Measurements from ENCODE around the gene LSAMP. TPM values are rescaled to one million over a fixed set of nuclear protein-coding genes. Genes with fewer than 3 reads are reported as not detected.

LSAMP gene
- total and polyA plus RNA-seq, 9 of the 15 experiments (the other 6 are each of a cell fraction or from before 2014, with no cell fraction given), result 0.09 to 0.11 TPM; not detected in 7

DNA sequence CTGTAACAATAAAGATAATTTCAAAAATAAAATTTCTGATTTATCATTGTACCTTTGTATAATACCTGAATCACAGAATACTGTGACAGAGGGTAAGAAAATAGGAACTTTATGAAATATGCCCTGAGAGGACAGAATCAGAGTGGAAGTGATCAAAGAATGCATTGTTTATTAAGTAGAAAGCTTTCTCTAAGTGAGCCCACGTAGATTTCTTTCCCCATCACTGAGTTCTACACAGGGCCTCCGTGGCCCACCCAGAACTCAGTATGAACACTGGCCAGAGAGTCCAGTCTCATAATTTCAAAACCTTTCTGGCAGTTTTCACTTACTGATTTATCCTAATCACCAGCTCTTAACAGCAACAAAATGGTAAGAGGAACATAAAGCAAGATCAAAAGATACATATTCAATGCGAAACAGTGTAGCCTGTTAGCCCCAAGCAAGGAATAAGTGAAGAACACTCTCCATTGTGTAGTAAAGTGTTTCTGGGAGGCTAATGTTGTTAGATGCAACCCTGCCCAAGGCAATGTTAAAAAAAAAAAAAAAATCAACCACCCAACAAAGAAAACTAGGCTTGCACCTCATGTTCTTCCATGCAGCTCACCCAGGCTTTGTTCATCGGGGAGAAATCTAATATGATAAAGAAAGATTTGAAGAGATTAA is 341.3 kb downstream of the LSAMP start:
- DNase-seq (ENCODE audit: extremely low read depth in 1 of 4, low spot score in 3 of 4), result no peak
- no peak overlapping the region for H3K4me2 ChIP-seq (ENCODE audit: insufficient read depth, low read length)
- no peak overlapping the region for H3K27ac ChIP-seq (ENCODE audit: extremely low read depth, low read depth, low read length)
- FAIRE-seq, result no peak
- in situ Hi-C loops (cut with MboI) (no loop called here), intact Hi-C loops (cut with micrococcal nuclease) (no loop called here)
- no peaks in the 10 kb centered on the region for H4K20me1 ChIP-seq (replicated peaks; ENCODE audit: control insufficient read depth, insufficient read depth, low read length)
- ChIA-PET POLR2A (no interaction called here), CTCF (ENCODE audit: low intra/inter-chr PET ratio) (no interaction called here)
- H3K9me3 ChIP-seq (replicated peaks; ENCODE audit: control insufficient read depth, insufficient read depth, low read depth, low read length), result no peaks in the 10 kb centered on the region
- no peaks in the 10 kb centered on the region for H3K9me1 ChIP-seq (ENCODE audit: control insufficient read depth, insufficient read depth, low read length)
- no peaks in the 10 kb centered on the region for H3K79me2 ChIP-seq (ENCODE audit: control insufficient read depth, insufficient read depth, low read length)
- no peaks in the 10 kb centered on the region for H3K36me3 ChIP-seq (ENCODE audit: control insufficient read depth, insufficient read depth, low read length)
- BruUV-seq (replicated peaks), result no TSS peak
- 74% methylated on average over 4 of the region's 4 CpGs for WGBS (ENCODE audit: insufficient coverage, low coverage, missing lambda C conversion rate)
- H3K4me1 ChIP-seq (replicated peaks in 1 of 2; ENCODE audit: control insufficient read depth in 2 of 2, insufficient read depth in 2 of 2, low read length in 2 of 2), result no peaks in the 10 kb centered on the region
- H3K27me3 ChIP-seq (ENCODE audit: control insufficient read depth in 2 of 2, insufficient read depth in 2 of 2, low read length in 2 of 2), result no peaks in the 10 kb centered on the region
- H2AFZ ChIP-seq (ENCODE audit: low read depth, low read length), result no peak overlapping the region
- no peak overlapping the region for H3K9ac ChIP-seq (ENCODE audit: insufficient read depth in 1 of 2, low read depth in 2 of 2, low read length in 2 of 2)
- no peak for TF ChIP-seq RBFOX2 (IDR thresholded peaks at IDR 0.05; ENCODE audit: low read depth, low read length)
- TF ChIP-seq, protein P1, sequence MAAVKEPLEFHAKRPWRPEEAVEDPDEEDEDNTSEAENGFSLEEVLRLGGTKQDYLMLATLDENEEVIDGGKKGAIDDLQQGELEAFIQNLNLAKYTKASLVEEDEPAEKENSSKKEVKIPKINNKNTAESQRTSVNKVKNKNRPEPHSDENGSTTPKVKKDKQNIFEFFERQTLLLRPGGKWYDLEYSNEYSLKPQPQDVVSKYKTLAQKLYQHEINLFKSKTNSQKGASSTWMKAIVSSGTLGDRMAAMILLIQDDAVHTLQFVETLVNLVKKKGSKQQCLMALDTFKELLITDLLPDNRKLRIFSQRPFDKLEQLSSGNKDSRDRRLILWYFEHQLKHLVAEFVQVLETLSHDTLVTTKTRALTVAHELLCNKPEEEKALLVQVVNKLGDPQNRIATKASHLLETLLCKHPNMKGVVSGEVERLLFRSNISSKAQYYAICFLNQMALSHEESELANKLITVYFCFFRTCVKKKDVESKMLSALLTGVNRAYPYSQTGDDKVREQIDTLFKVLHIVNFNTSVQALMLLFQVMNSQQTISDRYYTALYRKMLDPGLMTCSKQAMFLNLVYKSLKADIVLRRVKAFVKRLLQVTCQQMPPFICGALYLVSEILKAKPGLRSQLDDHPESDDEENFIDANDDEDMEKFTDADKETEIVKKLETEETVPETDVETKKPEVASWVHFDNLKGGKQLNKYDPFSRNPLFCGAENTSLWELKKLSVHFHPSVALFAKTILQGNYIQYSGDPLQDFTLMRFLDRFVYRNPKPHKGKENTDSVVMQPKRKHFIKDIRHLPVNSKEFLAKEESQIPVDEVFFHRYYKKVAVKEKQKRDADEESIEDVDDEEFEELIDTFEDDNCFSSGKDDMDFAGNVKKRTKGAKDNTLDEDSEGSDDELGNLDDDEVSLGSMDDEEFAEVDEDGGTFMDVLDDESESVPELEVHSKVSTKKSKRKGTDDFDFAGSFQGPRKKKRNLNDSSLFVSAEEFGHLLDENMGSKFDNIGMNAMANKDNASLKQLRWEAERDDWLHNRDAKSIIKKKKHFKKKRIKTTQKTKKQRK (IDR thresholded peaks at IDR 0.05; ENCODE audit: borderline replicate concordance, low read depth, low read length), result no peak
- TF ChIP-seq, protein P2, sequence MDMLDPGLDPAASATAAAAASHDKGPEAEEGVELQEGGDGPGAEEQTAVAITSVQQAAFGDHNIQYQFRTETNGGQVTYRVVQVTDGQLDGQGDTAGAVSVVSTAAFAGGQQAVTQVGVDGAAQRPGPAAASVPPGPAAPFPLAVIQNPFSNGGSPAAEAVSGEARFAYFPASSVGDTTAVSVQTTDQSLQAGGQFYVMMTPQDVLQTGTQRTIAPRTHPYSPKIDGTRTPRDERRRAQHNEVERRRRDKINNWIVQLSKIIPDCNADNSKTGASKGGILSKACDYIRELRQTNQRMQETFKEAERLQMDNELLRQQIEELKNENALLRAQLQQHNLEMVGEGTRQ (CRISPR knock-in tag; IDR thresholded peaks at IDR 0.05), result no peak
- TF ChIP-seq, protein P3, sequence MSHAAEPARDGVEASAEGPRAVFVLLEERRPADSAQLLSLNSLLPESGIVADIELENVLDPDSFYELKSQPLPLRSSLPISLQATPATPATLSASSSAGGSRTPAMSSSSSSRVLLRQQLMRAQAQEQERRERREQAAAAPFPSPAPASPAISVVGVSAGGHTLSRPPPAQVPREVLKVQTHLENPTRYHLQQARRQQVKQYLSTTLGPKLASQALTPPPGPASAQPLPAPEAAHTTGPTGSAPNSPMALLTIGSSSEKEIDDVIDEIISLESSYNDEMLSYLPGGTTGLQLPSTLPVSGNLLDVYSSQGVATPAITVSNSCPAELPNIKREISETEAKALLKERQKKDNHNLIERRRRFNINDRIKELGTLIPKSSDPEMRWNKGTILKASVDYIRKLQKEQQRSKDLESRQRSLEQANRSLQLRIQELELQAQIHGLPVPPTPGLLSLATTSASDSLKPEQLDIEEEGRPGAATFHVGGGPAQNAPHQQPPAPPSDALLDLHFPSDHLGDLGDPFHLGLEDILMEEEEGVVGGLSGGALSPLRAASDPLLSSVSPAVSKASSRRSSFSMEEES (CRISPR knock-in tag; IDR thresholded peaks at IDR 0.05), result no peak
- TF ChIP-seq, protein P4, sequence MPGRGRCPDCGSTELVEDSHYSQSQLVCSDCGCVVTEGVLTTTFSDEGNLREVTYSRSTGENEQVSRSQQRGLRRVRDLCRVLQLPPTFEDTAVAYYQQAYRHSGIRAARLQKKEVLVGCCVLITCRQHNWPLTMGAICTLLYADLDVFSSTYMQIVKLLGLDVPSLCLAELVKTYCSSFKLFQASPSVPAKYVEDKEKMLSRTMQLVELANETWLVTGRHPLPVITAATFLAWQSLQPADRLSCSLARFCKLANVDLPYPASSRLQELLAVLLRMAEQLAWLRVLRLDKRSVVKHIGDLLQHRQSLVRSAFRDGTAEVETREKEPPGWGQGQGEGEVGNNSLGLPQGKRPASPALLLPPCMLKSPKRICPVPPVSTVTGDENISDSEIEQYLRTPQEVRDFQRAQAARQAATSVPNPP (IDR thresholded peaks at IDR 0.05; ENCODE audit: borderline replicate concordance, insufficient read depth, insufficient read length), result no peak
- no peak overlapping the region for H3K4me3 ChIP-seq
- ATAC-seq, result no peak
